ENCODE data around the gene FBXW8. TPM values are rescaled to one million over a fixed set of nuclear protein-coding genes. Genes with fewer than 3 reads are reported as not detected.

Gene FBXW8
- total RNA-seq, 2 donors from 2014 or later, result 26.1 to 34.7 TPM

DNA sequence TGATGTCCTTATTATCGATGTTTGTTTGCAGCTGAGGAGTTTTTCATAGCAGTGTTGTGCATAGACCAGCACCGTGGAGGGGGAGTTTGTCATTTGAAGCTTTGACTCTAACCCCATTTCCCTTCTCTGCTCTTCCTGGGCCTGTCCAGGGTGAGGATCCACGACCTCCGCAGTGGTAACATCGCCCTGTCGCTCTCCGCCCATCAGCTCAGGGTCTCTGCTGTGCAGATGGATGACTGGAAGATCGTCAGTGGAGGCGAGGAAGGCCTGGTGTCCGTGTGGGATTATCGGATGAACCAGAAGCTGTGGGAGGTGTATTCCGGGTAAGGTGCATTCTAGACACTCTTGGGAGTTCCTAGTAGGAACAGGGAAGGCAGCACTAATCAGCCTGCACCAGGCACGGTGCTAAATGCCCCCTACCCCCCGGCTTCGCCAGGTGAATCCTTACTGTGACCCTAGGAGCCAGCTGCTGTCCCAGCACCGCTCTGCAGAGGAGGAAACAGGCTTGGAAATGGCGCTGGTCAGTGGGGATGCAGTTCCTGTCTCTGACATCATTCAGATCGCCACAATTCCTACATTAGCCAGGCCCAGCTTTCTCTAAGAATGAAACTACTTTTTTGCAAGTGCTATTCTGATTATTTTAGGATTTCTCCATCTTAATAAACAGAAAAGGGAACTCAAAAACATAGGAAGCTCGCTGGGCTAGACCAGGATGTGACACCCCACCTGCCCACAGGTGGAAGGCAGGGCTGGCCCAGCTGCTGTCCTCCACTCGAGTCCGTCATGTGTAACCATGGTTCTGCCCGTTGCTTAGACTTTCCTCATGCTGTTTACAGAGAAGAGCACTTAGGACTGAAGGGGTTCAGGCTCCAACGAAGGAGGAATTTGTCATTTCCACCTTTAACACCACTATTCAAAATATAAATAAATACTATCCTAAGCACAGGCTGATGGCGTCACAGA, 113.5 kb downstream of the FBXW8 start:
- Histone ChIP-seq H3K4me1 (ENCODE audit: control insufficient read depth, insufficient read depth, low read length) (peaks cover 2% of the 10 kb centered on the region), H3K9ac (ENCODE audit: extremely low read depth, low read length, poor library complexity, severe bottlenecking) (no peak overlapping the region), H3K36me3 (ENCODE audit: control insufficient read depth, insufficient read depth, low read length) (peaks cover 26% of the 10 kb centered on the region), H3K27me3 (ENCODE audit: control insufficient read depth, insufficient read depth, low read length, poor library complexity, severe bottlenecking) (no peaks in the 10 kb centered on the region), H3K9me3 (ENCODE audit: control insufficient read depth, low read length) (no peaks in the 10 kb centered on the region), H3K4me3 (ENCODE audit: low read length) (no peak overlapping the region), H3K27ac (ENCODE audit: low read depth, low read length) (no peak overlapping the region)
- 93 to 96% methylated on average over 11 to 24 of the region's 24 CpGs for WGBS, 2 experiments (ENCODE audit: insufficient coverage in 1 of 2, insufficient read length in 1 of 2)
- H3K9me3 Mint-ChIP-seq, result no peaks in the 10 kb centered on the region
- peak; percentile 37 for DNase-seq
- no peaks in the 10 kb centered on the region for H3K27me3 Mint-ChIP-seq (ENCODE audit: insufficient read depth)
- H3K4me1 Mint-ChIP-seq, result peaks cover 15% of the 10 kb centered on the region
- no peak overlapping the region for H3K27ac Mint-ChIP-seq
- TF ChIP-seq, protein P1, sequence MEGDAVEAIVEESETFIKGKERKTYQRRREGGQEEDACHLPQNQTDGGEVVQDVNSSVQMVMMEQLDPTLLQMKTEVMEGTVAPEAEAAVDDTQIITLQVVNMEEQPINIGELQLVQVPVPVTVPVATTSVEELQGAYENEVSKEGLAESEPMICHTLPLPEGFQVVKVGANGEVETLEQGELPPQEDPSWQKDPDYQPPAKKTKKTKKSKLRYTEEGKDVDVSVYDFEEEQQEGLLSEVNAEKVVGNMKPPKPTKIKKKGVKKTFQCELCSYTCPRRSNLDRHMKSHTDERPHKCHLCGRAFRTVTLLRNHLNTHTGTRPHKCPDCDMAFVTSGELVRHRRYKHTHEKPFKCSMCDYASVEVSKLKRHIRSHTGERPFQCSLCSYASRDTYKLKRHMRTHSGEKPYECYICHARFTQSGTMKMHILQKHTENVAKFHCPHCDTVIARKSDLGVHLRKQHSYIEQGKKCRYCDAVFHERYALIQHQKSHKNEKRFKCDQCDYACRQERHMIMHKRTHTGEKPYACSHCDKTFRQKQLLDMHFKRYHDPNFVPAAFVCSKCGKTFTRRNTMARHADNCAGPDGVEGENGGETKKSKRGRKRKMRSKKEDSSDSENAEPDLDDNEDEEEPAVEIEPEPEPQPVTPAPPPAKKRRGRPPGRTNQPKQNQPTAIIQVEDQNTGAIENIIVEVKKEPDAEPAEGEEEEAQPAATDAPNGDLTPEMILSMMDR (conservative IDR thresholded peaks at IDR 0.05), result no peak
- no peak overlapping the region for H3K4me3 Mint-ChIP-seq
- H3K36me3 Mint-ChIP-seq (ENCODE audit: low read depth), result peaks cover 42% of the 10 kb centered on the region

DNA sequence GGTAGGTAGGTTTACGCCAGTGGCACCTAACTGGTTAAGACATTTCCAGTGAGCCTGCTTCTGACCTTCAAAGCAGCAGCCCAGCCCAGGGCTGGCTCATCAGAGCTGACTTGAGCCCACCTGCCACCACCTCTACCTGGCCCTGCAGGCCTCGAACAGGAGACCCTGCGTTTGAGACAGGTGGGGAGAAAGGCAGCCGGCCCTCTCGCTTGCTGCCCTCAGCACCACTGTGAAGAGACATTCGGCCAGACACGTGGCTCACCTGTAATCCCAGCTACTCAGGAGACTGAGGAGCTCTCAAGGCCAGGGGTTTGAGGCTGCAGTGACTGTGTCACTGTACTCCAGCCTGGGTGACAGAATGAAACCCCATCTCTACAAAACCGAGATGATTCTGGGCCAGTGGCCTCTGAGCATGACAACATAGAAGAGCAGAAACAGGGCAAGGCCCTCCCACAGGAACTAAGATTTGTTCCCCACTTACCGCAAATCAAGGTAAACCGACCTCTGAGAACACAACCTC, 114.3 kb downstream of the FBXW8 start:
- H3K9me3 Mint-ChIP-seq, result no peaks in the 10 kb centered on the region
- peaks cover 15% of the 10 kb centered on the region for H3K4me1 Mint-ChIP-seq
- H3K4me3 ChIP-seq (ENCODE audit: low read length), result no peak overlapping the region
- no peak for DNase-seq
- H3K27ac Mint-ChIP-seq, result peak overlapping the region; percentile 53
- H3K36me3 Mint-ChIP-seq (ENCODE audit: low read depth), result peaks cover 38% of the 10 kb centered on the region
- H3K27ac ChIP-seq (ENCODE audit: low read depth, low read length), result no peak overlapping the region
- H3K4me1 ChIP-seq (ENCODE audit: control insufficient read depth, insufficient read depth, low read length), result peaks cover 2% of the 10 kb centered on the region
- peaks cover 26% of the 10 kb centered on the region for H3K36me3 ChIP-seq (ENCODE audit: control insufficient read depth, insufficient read depth, low read length)
- no peaks in the 10 kb centered on the region for H3K27me3 Mint-ChIP-seq (ENCODE audit: insufficient read depth)
- TF ChIP-seq, protein P1 (conservative IDR thresholded peaks at IDR 0.05), result no peak
- H3K9me3 ChIP-seq (ENCODE audit: control insufficient read depth, low read length), result no peaks in the 10 kb centered on the region
- H3K9ac ChIP-seq (ENCODE audit: extremely low read depth, low read length, poor library complexity, severe bottlenecking), result no peak overlapping the region
- no peaks in the 10 kb centered on the region for H3K27me3 ChIP-seq (ENCODE audit: control insufficient read depth, insufficient read depth, low read length, poor library complexity, severe bottlenecking)
- 88 to 93% methylated on average over 8 to 10 of the region's 10 CpGs for WGBS, 2 experiments (ENCODE audit: insufficient coverage in 1 of 2, insufficient read length in 1 of 2)
- H3K4me3 Mint-ChIP-seq, result no peak overlapping the region

DNA sequence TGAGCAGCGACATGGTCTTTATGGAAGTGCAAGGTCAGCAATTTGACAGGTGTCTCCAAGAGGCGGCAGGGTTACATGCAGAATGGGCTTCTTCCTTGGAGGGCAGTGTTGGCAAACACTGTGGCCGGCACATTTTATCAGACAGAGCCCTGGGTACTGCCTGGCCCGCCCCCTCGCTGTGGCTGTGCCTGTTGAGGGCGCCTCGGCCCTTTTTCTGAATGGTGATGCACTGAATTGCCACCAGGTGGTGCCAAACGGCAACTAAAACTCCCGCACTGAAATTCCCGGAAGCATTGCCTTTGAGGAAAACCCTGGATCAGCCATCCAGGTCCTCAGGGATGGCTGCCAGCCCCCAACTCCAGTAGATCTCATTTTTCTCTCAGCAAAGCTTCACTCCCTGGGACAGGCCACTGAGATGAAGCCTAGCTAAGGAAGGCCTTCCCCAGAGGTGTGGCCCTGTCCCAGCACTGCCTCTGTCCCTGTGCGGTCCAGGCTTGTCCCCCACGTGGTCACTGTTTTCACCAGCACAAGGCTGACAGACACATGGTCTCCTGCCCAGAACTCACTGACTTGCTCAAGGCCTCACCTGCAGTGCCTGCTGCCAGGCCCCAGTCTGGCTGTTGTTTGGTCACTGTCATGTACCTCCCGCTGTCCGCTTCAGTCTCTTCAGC, 114.9 kb downstream of the FBXW8 start:
- 40 to 44% methylated on average over 11 to 14 of the region's 14 CpGs for whole genome bisulfite sequencing, 2 experiments (ENCODE audit: insufficient coverage in 1 of 2, insufficient read length in 1 of 2)
- TF ChIP-seq, protein P1 (conservative IDR thresholded peaks at IDR 0.05), result peak; percentile 97
- no peaks in the 10 kb centered on the region for H3K9me3 ChIP-seq (ENCODE audit: control insufficient read depth, low read length)
- H3K4me1 ChIP-seq (ENCODE audit: control insufficient read depth, insufficient read depth, low read length), result peaks cover 2% of the 10 kb centered on the region
- Mint-ChIP-seq H3K36me3 (ENCODE audit: low read depth) (peaks cover 39% of the 10 kb centered on the region), H3K4me3 (no peak overlapping the region), H3K9me3 (no peaks in the 10 kb centered on the region), H3K4me1 (peaks cover 15% of the 10 kb centered on the region), H3K27me3 (ENCODE audit: insufficient read depth) (no peaks in the 10 kb centered on the region), H3K27ac (no peak overlapping the region)
- no peak overlapping the region for H3K4me3 ChIP-seq (ENCODE audit: low read length)
- H3K27ac ChIP-seq (ENCODE audit: low read depth, low read length), result no peak overlapping the region
- H3K27me3 ChIP-seq (ENCODE audit: control insufficient read depth, insufficient read depth, low read length, poor library complexity, severe bottlenecking), result no peaks in the 10 kb centered on the region
- peak; percentile 97 for DNase-seq
- H3K9ac ChIP-seq (ENCODE audit: extremely low read depth, low read length, poor library complexity, severe bottlenecking), result no peak overlapping the region
- peaks cover 27% of the 10 kb centered on the region for H3K36me3 ChIP-seq (ENCODE audit: control insufficient read depth, insufficient read depth, low read length)

All from endodermal cell (in vitro differentiated cells).